LNCAP (cell line): Measurements from ENCODE around the gene SHB.

ENCODE experiments used
- TF ChIP-seq, protein P1 (sequence below): fragments of 450-650 bp; IDR thresholded peaks from 2 replicates; pipeline ENCODE4 v1.5.1; 2017; ENCODE audit warnings: mild to moderate bottlenecking

Gene SHB

DNA sequence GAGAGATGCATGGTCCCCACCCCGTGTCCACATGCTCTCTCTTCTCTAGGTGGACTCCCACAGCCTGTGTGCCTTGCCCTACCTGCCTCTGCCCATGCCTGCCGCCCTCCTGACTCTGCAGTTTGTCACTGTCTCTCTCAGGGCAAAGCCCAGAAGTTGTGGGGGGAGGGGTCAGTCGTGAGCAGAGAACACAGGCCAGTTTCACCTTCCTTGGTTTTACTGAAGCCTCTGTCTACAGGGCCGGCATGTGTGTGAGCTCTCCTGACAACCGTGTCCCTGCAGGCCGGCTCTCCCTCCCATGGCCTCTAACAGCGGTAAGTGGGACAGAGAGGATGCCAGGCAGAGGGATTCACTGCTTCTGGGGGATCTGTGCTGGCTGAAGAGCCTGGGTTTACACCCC lies 121.6 kb downstream of the SHB start:
- TF ChIP-seq, protein P1, sequence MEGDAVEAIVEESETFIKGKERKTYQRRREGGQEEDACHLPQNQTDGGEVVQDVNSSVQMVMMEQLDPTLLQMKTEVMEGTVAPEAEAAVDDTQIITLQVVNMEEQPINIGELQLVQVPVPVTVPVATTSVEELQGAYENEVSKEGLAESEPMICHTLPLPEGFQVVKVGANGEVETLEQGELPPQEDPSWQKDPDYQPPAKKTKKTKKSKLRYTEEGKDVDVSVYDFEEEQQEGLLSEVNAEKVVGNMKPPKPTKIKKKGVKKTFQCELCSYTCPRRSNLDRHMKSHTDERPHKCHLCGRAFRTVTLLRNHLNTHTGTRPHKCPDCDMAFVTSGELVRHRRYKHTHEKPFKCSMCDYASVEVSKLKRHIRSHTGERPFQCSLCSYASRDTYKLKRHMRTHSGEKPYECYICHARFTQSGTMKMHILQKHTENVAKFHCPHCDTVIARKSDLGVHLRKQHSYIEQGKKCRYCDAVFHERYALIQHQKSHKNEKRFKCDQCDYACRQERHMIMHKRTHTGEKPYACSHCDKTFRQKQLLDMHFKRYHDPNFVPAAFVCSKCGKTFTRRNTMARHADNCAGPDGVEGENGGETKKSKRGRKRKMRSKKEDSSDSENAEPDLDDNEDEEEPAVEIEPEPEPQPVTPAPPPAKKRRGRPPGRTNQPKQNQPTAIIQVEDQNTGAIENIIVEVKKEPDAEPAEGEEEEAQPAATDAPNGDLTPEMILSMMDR, result no peak

DNA sequence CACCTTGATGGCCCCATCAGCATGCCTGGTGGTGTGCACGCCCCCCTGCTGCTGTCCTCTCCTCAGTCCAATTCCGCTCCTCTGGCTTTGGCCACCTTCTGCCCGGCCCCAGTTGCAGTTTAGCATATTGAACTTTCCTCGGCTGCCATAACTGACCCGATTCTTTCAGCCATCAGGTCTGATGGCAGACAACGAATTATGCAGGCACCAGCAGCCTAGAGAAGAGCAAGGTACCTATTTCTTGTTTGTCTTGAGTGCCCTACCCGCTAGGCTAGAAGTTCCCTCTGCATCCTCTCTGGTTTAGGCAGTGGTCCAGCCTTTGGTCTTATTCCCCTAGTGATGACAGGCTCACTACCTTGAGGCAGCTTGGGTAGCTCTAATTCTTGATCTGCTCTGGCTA lies 122.1 kb downstream of the SHB start:
- TF ChIP-seq, protein P1, result no peak

DNA sequence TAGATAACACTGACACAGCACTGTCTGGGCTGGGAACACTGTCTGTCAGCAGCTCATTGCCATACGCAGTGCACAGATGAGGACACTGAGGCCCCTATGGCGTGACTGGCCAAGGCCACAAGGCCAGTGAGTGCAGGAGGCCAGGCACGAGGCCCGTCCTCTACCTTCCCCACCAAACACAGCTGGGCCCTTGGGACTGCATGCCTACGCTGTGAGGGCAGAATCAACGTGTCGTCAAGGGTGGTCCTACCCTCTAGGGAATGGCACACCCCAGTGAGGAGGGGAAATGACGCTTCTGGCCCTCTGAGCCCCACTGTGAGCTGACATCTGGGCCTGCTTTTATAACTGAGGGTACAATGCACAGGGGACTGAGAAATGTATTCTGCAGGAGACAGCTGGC lies 123.0 kb downstream of the SHB start:
- TF ChIP-seq, protein P1, result no peak

DNA sequence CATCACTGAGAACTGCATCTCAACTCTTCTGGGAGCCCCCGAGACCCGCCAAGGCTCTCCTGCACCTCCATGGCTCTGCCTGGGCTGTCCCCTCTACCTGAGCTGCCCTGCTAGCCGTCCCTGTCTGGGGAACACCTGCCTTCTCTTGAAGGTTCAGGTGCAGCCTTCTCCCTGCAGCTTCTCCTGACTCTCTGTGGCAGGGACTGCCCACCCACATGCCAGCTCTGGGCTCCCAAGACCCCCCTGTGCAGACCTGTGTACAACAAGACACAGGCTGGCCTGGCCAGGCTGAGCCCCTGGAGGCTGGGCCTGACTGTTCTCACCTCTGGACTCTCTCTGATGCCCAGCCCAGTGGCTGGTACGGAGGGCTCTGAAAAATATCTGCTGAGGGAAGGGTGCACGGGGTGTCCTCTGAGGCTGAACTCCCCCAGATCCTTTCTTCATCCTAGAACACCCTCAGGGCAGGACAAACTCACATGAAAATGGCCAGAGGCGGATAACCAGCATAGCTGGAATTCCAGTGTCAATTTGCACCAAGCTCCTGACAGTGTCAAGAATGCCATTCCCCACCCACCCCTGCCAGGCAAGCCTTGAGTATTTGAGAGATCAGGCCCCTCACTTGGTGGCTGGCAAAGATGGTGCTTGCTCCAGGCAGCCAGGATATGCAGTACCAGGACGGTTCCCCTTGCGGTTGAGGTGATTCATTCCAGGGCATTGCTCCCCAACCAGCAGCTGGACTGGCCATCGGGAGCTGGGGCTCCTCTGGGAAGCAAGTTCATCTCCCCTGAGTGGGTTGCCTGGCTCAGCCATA lies 124.2 kb downstream of the SHB start:
- TF ChIP-seq, protein P1, result no peak

DNA sequence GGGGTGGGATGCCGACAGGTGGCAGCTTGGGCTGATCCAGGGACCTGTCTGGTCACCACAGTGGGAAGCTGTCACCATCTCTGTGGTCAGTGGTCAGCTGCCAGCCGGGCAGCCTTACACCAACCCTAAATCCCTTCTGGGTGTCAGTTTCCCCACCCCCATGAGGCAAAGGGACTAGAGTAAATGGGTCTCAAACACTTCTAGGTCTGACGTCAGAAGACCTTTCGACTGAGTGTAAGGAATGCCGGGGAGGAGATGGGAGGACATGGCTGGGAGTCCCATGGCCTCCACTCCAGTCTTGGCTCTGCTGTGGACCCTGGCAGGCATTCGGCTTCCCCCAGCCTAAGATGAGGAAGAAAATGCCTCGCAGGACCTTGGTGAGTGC lies 124.8 kb downstream of the SHB start:
- TF ChIP-seq, protein P1, result no peak

DNA sequence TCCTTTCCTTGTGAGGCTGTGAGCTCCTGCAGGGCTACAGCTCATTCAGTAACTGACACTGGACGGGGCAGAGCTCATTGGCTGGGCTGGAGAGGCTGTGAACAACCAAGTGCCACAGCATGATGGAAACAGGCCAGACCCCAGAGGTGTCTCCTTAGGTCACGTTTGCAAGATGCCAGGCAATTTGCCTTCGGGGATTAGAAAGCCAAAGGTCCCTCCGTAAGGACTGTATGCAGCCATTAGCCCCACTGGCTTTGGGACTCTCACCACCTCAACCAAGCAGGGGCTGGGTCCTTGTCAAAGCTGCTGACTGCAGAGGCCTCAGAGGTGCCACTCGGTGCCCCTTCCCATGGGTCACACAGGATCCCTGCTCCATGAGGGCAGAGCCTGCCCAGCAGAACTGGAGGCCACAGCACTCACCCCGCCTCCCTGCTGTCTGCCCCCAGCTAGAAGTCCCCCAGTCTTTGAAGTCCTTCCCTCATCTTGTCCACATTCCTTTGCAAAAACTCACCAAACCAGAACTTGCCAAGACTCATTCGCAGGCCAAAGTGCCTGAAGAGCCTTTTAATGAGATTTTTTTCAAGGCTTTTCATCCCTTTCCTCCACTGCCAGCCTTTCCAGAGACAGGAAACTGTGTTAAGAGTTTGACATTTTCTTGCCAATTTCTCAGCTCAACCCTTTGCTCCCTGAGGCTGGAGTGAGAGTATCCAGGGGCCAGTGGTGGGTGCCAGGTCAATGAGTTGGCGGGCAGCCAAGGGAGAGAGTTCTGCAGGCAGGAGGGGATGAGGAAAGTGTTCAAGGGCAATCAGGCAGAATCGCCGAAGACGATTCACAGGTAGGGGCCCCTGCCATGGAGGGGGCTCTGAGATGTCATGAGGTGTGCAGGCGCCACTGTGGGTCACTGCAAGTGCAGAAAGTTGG lies 125.4 kb downstream of the SHB start:
- TF ChIP-seq, protein P1, result no peak

DNA sequence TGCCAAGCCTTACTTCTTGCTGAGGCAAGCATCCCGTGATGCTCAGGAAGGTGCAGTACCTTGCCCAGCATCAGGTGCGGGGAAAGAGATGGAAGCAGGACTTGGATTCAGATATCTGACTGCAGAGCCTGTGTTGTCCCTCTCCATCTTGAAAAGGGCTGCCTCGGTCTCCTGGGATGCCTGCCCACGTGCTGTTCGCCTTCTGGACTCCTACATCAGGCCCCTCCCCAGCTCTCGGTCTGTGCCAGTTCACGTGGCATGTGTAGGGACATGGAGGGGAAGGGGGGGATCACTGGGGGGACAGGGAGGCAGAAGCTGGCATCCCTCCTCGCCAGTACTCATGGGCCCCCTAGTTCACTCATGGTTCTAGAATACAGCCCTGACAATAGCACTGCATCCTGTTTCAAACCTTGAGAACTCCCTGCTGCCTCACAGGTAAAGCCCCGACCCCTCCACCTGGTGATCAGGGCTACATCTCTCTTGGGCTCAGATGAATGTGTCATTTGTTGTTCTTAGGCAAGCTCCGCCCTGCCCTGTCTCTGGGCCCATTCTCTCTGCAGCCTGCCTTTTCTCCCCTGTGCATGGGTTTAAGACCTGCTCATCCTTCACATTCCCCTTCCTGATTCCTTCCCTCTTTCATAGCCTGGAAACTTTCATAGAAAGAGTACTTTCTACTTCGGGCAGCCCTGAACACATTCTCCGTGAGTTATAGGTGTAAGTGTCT lies 126.2 kb downstream of the SHB start:
- TF ChIP-seq, protein P1, result no peak
